IPS DF 19.7 (cell line): ENCODE results near the gene THAP12.
"Not testable (repeated sequence)": the region's sequence is repeated elsewhere in the genome, so short reads cannot be mapped to it uniquely, and the experiment has no call there.

Experiments used
- DNase-seq: peaks from one replicate; pipeline ENCODE4 v3.0.0-alpha.2; 2013; ENCODE audit warnings: low read depth, low spot score

THAP12 gene, protein sequence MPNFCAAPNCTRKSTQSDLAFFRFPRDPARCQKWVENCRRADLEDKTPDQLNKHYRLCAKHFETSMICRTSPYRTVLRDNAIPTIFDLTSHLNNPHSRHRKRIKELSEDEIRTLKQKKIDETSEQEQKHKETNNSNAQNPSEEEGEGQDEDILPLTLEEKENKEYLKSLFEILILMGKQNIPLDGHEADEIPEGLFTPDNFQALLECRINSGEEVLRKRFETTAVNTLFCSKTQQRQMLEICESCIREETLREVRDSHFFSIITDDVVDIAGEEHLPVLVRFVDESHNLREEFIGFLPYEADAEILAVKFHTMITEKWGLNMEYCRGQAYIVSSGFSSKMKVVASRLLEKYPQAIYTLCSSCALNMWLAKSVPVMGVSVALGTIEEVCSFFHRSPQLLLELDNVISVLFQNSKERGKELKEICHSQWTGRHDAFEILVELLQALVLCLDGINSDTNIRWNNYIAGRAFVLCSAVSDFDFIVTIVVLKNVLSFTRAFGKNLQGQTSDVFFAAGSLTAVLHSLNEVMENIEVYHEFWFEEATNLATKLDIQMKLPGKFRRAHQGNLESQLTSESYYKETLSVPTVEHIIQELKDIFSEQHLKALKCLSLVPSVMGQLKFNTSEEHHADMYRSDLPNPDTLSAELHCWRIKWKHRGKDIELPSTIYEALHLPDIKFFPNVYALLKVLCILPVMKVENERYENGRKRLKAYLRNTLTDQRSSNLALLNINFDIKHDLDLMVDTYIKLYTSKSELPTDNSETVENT

DNA sequence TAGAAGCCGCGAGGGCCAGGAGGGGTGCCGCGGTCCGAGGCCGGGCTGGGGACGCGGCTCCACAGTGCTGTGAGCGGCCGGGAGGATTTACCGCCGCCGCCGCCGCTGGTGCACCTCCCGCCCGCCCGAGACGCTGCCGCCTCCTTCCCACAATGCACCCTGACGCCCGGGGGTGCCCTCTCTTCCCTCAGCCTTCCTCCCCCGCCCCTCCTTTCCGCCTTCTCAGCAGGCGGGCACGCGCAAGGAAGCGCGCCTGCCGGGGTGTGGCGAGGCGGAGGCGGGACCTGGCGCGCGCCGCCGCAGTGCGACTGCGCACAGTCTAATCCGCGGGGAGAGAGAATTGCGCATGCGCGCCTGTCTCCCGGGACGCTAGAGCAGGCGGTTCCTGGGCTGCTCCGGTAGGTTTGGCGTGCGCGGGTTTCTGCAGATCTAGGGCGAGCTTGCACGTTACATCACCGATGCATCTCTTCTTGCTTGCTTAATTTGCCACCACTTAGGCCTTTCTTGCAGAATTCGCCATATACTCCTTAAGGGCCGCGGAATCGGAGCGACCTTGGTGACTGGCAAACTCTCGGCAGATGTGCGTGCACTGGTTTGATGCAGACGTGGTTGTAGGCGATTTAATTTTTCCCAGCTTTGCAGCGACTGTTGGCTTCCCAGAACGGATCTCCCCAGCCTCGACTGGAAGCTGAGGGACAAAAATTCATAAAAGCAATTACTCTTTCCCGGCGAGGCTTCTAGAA is at the start of gene THAP12, which contains the start of gene GVQW3:
TSS of gene THAP12 (minus strand) at position 156 of the 743 bp plus-strand sequence. CDS start 296 bp downstream, outside the sequence.
TSS of gene GVQW3 (plus strand) at position 347 of the 743 bp plus-strand sequence. CDS start 506 bp downstream, outside the sequence.
- peak; percentile 65 for DNase-seq

DNA sequence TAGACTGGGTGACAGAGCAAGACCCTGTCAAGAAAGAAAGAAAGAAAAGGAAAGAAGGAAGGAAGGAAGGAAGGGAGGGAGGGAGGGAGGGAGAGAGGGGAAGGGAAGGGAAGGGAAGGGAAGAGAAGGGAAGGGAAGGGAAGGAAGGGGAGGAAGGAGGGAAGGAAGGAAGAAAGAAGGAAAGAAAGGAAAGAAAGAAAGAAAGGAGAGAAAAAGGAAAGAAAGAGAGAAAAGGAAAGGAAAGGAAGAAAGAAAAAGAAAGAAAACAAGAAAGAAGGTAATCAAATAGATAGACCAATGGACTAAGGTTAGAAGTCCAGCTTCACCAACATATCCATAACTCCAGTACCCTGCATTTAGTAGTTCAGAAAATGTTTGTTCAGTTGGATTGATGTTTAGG is 45.7 kb upstream of the THAP12 start:
- DNase-seq = no peak

DNA sequence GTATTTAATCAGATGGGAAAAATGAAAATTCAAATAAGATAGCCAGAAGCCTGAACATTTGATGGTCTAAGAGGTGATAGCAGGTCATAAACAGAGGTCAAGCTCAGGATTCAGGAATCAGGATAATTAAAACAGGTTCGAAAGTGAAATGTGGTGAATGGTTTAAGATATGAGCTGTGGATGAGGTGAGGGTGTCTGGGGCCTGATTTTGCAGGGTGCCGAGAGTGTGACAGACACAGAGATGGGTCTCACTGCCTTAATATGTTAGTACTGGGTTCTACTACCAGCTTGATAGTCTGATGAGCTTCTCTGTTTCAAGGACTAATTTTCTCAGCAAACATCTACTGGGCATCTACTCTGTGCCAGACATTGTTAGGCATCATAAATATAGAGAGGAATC is 44.0 kb upstream of the THAP12 start:
- no peak for DNase-seq

- DNase-seq = no peak
Measured at GRCh38 chr11:76424379-76424778, 43.4 kb upstream of the THAP12 start.

DNA sequence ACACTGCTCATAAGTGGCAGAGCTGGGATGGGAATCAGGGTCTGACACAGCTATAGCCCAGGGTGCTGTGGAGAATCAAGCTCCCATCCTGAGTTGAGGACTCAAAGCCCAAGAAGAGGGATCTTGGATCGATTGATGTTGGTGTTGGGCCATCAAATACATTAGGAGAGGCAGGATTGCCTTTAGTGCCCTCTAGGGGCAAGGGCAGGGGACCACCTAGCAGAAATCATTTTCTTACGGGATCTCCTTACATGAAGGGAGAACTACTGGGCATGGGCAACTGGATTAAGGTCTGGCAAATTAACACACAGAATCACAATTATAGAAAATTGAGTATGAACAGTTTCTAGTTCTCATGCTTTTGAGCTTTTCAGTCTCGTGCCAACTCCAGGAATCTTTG is 39.0 kb upstream of the THAP12 start:
- DNase-seq = no peak

GRCh38 chr11:76415073-76415472 is 34.1 kb upstream of the THAP12 start:
- peak; percentile 7 for DNase-seq

- DNase-seq = no peak
Measured at GRCh38 chr11:76410851-76411357, 30.0 kb upstream of the THAP12 start.

DNA sequence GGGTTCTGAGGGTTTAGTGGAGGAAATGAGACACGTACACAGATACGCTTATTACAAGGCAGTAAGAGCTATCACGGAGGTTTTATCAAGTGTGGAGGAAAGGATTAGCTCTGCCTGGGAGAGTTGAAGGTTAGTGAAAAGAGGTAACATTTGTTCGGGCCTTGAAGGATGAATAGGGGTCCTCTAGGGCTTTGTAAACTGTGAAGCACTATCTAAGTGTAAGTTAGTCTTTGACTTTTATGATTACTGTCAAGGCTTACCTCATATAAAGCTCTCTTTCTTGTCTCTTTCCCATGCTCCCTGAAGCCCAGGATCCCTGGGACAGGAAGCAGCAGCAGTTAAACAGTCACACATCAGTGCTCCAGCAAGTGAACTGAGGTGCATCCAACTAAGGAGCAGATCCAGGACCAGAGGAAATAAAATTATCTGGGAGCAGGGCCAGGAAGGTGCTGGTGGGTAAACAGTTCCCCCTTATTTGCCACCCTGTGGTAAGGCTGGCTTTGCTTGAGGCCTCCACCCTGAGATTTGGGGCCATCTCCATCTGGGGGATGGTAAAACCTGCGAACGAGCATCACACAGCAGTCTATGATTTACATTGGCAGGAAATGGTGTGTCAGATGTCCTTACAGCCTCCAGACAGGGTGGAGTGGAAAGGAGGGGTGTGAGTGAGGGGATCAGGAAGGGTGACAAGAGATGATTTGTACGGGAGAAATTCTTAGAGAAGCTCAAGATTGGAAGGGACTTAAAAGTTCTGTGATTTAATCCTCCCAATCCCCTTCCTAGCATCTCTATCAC is 27.4 kb upstream of the THAP12 start:
- DNase-seq = no peak

- DNase-seq = no peak
Measured at GRCh38 chr11:76406359-76406758, 25.4 kb upstream of the THAP12 start.

GRCh38 chr11:76401484-76401883 is 20.6 kb upstream of the THAP12 start:
- not testable (repeated sequence) for DNase-seq

DNA sequence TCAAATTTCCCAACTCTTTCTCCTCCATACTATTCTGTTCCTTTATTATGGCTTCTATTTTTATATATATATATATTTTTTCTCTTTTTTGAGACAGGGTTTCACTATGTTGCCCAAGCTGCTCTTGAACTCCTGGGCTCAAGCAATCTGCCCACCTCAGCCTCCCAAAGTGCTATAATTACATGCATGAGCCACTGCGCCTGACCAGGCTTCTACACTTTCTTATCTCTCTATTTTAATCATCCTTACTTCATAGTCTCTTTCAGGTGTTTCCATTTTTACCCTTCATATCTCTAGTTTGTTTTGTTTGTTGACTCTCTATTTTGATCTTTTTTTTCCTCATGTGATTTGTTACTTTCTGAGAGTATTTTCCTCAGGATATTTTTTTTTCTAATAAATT is 20.0 kb upstream of the THAP12 start:
- DNase-seq = no peak

DNA sequence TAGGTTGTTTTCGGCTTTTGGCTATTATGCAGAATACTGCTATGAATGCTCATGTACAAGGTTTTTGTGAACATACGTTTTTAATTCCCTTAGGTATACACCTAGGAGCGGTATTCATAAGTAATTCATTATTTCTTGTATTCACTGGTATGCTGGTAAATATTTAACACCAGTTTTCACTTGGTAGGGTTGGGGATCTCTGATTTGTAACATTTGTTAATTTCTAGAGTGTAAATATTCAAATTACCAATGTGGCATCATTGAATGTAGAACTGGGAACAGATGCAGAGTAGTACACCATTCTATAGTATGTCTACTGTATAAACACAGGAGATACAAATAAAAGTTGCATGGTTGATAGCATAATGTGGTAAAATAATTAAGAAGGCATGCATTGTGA is 16.5 kb upstream of the THAP12 start:
- DNase-seq = no peak

DNA sequence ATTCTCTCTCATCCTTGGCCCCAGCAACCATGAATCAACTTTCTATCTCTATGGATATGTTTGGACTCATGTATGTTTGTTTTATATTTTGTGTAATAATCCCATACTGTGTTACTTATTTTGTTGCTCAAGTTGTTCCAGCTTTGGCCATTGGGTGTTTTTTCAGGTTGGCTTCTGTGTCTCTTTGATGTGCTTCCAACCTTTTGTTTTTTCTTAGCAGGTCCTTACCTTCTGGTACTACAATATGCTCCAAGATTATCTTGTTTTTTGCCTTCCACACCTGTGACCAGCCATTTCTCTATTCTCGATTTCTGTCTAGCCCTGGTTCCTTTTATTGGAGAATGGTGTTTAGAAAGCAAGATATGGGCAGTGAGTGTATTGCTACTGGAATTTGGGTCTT is 14.4 kb upstream of the THAP12 start:
- no peak for DNase-seq

DNA sequence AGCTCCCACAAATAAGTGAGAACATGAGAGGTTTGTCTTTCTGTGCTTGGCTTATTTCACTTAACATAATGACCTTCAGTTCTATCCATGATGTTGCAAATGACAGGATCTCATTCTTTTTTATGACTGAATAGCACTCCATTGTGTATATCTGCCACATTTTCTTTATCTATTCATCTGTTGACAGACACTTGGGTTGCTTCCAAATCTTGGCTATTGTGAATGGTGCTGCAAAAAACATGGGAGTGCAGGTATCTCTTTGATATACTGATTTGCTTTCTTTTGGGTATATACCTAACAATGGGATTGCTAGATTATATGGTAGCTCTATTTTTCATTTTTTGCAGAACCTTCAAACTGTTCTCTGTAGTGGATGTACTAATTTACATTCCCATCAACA is 13.5 kb upstream of the THAP12 start:
- DNase-seq = no peak

- DNase-seq = no peak
Measured at GRCh38 chr11:76392870-76393269, 11.9 kb upstream of the THAP12 start.

DNA sequence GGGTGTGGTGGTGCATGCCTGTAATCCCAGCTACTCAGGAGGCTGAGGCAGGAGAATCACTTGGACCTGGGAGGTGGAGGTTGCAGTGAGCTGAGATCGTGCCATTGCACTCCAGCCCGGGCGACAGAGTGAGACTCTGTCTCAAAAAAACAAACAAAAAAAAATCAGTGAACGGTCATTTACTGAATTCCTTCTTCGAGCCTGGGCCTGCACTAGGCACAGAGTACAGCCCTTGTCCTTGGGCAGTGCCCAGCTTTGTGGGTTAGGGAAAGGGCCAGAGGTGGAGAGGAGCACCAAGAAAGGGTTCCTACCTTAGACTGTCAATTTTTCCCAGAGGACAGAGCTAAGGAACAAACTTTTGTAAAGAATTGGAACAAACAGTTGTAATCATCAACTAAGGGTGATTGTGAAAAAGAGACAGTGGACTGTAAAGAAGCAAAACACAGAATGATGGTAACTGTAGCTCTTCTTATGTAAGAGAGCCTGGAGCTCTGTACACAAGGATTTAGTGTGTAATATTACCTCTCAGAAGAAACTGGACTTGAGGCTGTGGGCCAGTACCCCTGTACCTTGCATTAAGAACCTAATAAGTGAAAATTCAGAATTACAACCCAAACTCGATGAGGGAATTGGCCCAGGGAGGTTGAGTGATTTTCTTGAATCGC is 11.0 kb upstream of the THAP12 start:
- no peak for DNase-seq

DNA sequence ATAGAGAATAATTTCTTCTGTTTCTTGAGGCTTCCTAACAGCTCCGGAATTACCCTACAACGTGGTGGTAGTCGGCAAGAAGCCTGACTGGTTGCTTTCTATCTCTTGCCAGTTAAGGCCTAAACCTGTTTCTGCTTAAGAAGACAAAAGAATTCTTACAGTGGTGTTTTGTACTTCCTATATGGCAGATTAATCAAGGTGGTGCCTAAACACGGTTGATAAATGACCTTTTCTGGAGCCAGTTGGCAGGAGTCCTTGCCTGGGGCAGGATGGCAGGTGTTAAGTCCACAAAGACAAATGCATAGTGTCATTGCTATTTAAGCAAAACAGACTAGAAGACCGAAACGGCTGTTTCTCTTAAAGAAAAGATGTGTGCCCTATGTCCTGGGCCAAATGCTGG is 10.1 kb upstream of the THAP12 start:
- DNase-seq = no peak

DNA sequence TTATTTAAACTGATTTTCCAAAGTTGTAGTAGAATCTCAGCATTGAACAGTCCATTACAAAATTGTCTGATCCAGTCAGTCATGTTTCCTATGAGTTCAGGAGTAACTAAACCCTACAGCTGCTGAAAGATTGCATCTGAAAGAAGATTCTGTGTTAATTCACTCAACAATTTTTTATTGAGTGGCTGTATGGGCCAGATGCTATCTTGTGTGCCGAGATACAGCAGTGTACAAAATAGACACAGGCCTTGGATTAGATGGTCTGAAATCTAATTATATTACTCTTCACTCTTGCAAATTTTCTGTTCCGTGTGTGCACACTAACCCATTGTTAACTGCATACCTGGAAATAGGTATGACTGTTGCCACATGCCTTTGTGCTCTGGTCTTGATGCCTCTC is 7.5 kb upstream of the THAP12 start:
- DNase-seq = no peak

DNA sequence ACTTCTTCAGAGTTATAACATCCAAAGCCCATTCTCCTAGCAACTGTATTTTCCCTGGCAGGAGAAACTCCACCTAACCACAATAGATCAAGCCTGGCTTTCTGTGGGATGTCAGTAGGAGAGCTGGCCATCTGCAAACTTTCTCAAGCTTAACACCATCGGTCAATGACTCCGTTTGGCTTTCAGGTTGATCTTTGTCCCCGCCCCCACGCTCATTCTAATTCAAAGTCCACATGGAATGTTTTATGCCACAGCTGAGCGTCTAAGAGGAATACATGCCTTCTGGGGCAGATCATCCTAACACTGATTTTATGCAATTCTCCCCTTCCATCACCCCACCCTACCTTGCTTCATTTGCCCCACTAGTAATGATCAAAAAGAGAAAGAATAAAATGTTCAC is 5.0 kb upstream of the THAP12 start:
- no peak for DNase-seq

GRCh38 chr11:76382209-76382608 is 1.3 kb upstream of the THAP12 start:
- DNase-seq = no peak
